ENCODE results near the gene MPST.

Gene MPST

GRCh38 chr22:37000676-37001534 is 18.6 kb upstream of the MPST start:
- DNase-seq (ENCODE audit: low read depth), result no peak

- no peak for DNase-seq (ENCODE audit: low read depth)
Measured at GRCh38 chr22:37001826-37002225, 17.7 kb upstream of the MPST start.

DNA sequence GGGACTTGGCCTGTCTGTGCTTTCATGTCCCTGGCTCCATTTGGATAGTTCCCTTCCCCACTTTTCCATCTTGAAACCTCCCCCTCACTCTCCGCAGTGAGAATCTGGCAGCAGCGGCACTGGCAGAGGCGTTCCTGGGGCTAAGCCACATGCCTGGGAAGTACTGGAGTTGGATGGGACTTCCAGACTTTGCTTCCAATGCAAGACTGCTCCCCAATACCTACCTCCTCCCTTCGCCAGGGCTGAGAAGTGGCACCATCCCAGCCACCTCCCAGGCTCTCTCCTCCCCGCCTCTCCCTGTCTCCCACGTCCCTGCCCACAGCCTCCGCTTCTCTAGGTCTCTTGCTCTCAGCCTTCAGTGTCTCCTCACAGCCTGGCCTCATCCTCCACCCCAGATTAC is 16.9 kb upstream of the MPST start:
- DNase-seq (ENCODE audit: low read depth), result no peak

DNA sequence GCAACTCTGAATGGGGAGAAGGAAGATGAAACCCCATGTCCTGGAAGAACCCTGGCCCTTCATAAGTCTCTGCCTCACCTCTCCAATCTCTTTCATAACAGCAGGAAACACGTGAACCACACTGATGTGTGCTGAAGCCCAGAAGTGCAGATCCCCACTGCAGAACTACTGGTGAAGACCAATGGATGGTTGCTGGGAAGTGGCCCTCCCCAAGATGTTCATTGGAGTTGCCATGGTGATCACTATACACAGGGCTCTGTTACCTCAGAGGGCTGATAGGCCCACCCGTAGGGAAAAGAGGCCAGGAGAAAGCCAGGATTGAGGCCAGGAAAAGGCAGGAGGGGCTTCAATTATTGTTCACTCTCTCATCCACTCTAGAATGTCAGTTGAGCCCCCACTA is 11.9 kb upstream of the MPST start:
- no peak for DNase-seq (ENCODE audit: low read depth)

DNA sequence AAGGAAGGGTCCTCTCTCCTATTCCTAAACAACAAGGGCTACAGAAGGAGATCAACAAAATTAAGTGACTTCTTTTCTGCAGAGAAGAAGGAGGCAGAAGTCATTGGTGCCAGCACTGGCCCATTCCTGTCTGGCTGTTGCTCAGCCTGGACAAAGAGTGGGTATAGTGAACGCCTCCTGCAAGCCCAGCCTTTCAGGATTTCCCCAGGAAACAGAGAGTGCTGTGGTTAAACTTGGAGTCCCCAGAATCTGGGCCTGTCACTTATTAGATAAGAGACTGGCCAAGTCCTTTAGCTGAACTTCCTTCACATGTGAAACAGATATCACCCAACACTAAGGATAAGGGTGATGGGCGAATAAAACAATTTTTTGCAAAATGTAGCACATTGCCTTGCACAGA is 11.2 kb upstream of the MPST start:
- no peak for DNase-seq (ENCODE audit: low read depth)

DNA sequence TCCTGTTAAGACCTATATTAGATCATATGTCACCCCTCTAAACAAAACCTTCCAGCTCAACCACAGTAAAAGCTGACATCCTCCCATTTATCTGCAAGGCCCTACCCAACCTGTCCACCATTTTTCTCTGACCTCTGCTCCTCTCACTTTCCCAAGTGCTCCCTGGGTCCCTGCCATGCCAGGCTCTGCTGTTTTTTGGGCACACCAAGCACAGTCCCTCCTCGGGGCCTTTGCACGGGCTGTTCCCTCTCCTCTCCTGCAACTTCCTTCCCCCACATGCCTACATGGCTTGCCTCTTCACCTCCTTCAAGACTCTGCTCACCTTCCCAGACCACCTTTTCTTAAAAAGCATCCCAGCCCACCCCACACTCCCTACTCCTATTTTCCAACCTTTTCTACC is 10.1 kb upstream of the MPST start:
- no peak for DNase-seq (ENCODE audit: low read depth)

DNA sequence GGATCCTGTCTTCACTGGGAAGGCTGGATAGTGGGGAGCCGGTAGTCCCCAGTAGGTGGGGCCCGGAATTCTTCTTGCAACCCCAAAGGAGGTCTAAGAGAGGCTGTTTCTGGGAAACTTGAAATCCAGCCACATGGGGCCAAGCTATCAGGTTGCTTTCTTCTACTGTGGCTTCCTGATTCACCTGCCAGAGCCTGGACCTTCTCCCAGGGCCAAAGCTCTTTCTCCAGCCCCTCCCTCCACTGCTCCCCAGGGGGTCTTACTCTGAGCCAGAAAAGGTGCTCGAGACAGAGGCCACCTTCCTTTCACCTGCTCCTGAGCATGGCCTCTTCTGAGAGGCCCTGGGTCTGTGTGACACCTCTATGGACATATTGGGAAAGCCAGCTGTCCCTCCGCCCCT is 9.4 kb upstream of the MPST start:
- DNase-seq (ENCODE audit: low read depth), result no peak

GRCh38 chr22:37010976-37011375 is 8.6 kb upstream of the MPST start:
- DNase-seq (ENCODE audit: low read depth), result no peak

- DNase-seq (ENCODE audit: low read depth), result no peak
Measured at GRCh38 chr22:37011472-37011871, 8.1 kb upstream of the MPST start.

- no peak for DNase-seq (ENCODE audit: low read depth)
Measured at GRCh38 chr22:37012262-37012904, 7.2 kb upstream of the MPST start.

DNA sequence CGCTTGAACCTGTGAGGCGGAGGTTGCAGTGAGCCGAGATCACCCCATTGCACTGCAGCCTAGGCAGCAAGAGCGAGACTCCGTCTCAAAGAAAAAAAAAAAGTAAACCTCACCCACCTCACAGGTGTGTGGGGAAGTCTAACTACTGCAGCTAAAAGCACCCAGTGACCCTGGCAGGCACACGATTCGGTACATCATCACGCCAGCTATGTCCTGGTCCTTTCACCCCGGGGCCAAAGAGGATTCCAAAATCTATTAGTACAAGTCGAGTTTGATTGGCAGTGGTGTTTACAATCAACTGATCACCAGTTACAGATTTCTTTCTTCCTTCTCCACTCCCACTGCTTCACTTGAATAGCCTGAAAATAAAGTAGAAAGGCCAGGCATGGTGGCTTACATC is 6.6 kb upstream of the MPST start:
- no peak for DNase-seq (ENCODE audit: low read depth)

DNA sequence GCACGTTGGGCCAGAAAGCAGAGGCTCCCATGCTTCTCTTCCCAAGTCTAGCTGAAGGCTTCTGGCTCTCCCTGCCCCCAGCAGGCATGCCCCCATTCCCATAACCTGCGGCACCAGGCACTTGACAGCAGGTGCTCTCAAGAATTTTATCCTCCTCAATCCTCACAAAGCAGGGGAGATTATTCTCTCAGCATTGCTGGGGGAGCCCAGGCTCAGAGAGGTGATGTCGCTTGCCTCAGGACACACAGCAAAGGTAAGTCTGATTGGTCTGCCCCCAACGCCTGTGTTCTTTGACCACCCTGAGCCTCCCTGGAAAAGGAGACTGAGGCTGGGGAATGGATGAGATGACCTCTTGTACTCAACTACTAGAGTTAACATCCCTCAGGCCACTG is 5.1 kb upstream of the MPST start:
- DNase-seq (ENCODE audit: low read depth), result no peak

DNA sequence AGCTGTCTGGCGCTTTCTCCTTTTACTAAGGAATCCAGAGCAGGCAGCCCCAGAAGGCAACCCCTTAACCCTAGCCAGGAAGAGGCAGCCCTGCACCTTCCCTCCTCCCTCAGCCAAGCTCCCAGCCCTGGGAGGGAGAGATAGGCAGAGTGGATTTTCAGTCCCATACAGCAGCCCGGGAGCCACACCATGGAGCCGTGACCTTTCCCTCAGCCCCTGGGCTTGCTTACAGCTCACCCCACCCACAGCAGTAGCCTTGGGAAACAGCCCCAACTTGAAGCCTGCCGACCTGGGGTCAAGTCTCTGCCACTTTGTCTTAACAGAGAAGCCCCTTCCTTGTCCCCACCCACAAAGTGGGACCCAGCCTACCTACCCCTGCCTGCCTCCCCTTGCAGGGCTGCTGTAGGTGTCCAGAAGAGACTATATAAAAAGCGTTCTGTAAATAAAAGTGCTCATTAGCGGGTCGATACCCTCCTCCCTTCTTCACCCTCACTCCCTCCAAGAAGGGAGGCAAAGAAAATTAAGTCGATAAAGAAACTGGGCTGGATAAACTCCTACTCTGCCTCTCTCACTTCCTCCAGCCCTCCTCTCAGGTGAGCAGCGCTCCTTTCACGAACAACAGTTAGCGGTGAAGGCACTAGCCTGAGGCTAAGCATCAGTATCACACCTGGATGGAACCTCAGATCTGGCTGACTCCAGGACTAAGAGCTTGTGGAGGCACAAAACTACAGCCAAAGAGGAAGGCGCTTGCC is 4.5 kb upstream of the MPST start:
- DNase-seq (ENCODE audit: low read depth), result no peak

- DNase-seq (ENCODE audit: low read depth), result no peak
Measured at GRCh38 chr22:37015587-37015878, 4.0 kb upstream of the MPST start.

GRCh38 chr22:37016134-37016910 is 3.2 kb upstream of the MPST start:
- DNase-seq (ENCODE audit: low read depth), result no peak

- no peak for DNase-seq (ENCODE audit: low read depth)
Measured at GRCh38 chr22:37017356-37017755, 2.2 kb upstream of the MPST start.

DNA sequence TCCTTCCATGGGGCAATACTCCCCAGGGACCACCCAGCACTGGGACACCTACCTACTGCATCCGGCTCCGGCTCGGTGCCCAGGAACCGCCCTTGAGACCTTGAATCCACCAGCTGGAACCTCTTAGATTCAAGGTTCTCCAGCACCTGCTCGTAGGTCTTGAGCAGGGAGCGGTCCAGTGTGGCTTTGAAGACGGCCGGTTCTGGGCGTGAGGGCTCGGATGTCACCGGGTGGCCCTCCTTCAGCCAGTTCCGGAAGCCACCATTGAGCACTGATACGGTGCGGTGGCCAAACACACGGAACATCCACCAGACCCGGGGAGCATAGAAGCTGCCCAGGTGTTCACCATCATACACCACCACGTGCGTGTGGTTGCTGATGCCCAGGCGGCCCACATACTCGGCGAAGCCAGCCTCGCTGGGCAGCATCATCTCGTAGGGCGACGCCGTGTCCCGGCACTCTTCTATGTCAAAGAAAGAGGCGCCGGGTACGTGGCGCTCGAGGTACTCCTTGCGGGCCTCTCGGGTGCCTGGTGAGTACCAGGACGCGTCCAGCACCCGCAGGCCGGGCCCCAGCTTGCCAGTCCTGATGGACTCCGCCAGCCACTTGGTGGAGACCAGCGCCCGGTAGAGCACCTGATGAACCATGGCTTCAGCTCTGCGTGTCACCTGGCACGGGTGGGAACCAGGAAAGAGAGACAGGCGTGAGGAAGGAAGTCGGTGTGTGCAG is 1.3 kb upstream of the MPST start:
- no peak for DNase-seq (ENCODE audit: low read depth)

DNA sequence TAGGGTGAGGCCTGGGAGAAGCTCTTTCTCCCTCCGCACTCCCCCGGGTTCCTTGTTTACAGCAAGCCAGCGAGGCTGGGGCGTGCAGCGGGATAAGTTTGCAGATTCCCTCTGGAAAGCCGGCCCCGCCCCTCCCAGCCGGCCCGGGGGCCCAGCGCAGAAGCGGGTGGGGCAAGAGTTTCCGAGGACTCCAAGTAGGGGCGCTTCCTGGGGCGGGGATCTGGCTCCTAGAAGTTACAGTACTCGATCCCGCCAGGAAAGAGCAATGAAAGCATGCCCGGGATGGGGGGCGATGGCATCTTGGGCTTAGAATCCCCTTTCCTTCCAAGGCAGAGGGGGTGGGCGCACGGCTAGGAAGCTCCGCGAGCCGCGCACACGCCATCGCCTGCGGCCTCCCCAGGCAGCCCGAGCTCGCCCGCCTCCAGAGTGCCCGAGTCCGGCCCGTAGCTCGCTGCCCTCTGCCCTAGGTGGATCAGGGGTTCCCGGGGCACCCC is 680 bp upstream of the MPST start:
- DNase-seq (ENCODE audit: low read depth), result no peak

- DNase-seq (ENCODE audit: low read depth), result no peak
Measured at GRCh38 chr22:37020192-37020479, 594 bp downstream of the MPST start.

- no peak for DNase-seq (ENCODE audit: low read depth)
Measured at GRCh38 chr22:37021041-37021440, 1.5 kb downstream of the MPST start.

DNA sequence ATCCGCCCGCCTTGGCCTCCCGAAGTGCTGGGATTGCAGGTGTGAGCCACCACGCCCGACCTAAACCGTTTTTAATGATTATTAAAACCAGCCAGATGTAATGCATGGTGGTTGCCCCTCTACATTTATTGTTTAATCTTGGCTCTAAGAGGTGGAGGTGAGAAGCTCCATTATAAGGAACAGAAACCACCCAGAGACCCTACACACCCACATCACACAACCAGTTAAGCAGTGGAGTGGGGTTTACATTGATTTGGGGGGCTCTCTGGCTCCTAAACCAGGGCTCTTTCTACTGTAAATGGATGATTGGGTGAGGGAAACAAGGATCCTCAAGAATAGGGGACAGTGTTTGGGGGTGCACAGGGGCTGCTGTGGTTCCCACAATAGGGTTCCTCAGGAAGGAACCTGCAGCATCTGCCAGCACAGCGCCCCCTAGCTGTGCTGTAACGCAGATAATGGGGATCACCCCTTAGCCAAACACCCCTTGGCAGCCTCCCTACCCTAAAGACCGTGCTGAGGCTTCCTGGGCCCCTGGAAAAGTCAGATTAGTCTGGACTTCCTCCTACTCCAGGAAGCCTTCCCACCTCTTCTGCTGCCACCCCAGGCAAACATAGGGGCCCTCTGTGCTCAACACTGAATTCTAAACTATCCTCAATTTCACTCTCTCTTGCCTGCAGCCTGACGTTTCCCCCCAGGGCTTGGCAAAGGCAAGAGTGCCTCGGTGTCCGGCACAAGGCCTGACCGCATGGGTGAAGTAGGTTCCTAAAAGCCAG is 2.4 kb downstream of the MPST start:
- peak; percentile 44 for DNase-seq (ENCODE audit: low read depth)

All from T follicular helper cell (primary cell).